Fibroblast of the aortic adventitia (primary cell): ENCODE results near the gene ZFYVE19. TPM values are rescaled to one million over a fixed set of nuclear protein-coding genes. Genes with fewer than 3 reads are reported as not detected.

Experiments
- DNase-seq: peaks from one replicate; pipeline ENCODE4 v3.0.0-alpha.2; 2010; ENCODE audit warnings: low read depth
- H3K4me3 ChIP-seq: 2 replicates; pipeline ENCODE4 v1.5.1; 2011; ENCODE audit warnings: low read depth, mild to moderate bottlenecking, control low read depth, low read length, moderate library complexity
- total RNA-seq: library from RNA; depleted of rRNA; stranded (reverse); fragments of >200 nt; gene quantifications from 2 replicates; pipeline ENCODE4 v1.2.3, GENCODE V29; 2012; ENCODE audit warnings: low replicate concordance
- TF ChIP-seq, protein P1 (sequence below): IDR thresholded peaks from 2 replicates; pipeline ENCODE4 v1.5.1; 2011; ENCODE audit warnings: mild to moderate bottlenecking, low read length, control low read depth, inconsistent platforms; ENCODE audit not compliant: insufficient read depth

ZFYVE19 gene
- total RNA-seq, 1 donor = 24.9 TPM

DNA sequence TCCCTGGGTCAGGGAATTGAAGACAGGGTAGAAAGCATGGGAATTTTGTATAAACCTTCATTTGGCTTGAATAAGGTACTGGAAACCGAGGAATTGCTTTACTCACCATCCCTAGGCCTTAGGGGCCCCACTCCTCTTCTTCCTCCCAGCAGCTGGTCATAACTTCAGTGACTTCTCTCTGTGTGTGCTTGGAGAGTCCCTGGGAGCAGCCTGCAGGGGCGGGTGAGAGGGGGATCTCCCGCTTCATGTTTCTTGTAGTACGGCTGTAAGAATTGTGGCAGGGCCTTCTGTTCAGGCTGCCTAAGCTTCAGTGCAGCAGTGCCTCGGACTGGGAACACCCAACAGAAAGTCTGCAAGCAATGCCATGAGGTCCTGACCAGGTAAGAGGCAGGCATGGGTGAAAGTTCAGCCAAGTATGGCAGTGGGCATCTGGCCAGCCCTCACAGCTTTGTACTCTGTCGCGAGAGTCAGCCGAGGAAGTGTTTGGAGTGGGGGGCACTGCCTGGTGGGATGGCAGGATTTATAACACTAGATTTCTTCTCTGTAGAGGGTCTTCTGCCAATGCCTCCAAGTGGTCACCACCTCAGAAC is 2.1 kb downstream of the ZFYVE19 start:
- TF ChIP-seq, protein P1, sequence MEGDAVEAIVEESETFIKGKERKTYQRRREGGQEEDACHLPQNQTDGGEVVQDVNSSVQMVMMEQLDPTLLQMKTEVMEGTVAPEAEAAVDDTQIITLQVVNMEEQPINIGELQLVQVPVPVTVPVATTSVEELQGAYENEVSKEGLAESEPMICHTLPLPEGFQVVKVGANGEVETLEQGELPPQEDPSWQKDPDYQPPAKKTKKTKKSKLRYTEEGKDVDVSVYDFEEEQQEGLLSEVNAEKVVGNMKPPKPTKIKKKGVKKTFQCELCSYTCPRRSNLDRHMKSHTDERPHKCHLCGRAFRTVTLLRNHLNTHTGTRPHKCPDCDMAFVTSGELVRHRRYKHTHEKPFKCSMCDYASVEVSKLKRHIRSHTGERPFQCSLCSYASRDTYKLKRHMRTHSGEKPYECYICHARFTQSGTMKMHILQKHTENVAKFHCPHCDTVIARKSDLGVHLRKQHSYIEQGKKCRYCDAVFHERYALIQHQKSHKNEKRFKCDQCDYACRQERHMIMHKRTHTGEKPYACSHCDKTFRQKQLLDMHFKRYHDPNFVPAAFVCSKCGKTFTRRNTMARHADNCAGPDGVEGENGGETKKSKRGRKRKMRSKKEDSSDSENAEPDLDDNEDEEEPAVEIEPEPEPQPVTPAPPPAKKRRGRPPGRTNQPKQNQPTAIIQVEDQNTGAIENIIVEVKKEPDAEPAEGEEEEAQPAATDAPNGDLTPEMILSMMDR = no peak
- H3K4me3 ChIP-seq = no peak overlapping the region
- DNase-seq = no peak

DNA sequence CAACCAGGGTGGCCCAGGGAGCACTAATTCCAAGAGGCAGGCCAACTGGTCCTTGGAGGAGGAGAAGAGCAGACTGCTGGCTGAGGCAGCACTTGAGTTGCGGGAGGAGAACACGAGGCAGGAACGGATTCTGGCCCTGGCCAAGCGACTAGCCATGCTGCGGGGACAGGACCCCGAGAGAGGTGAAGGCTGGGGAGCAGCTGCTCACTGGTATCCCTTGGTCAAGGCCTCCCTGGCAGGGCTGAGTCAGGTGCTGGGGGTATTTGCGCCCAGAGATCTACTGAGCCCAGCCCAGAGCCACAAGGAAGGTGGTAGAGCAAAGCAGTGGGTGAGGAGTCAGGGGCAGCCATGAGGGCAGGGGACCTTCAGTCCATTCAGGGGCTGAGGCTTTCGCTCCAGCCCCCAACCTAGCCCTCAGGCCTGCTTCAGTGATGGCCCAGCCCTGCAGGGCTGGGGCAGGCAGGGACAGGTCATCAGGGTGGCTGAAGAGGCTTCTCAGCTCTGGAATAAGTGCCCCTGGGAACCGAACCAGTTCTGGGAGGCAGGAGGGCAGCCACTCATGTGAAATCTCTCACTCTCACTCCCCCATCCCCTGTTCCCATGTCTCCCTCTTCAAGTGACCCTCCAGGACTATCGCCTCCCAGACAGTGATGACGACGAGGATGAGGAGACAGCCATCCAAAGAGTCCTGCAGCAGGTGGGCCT is 6.0 kb downstream of the ZFYVE19 start:
- no peak for DNase-seq
- TF ChIP-seq, protein P1 = no peak
- H3K4me3 ChIP-seq = no peak overlapping the region

DNA sequence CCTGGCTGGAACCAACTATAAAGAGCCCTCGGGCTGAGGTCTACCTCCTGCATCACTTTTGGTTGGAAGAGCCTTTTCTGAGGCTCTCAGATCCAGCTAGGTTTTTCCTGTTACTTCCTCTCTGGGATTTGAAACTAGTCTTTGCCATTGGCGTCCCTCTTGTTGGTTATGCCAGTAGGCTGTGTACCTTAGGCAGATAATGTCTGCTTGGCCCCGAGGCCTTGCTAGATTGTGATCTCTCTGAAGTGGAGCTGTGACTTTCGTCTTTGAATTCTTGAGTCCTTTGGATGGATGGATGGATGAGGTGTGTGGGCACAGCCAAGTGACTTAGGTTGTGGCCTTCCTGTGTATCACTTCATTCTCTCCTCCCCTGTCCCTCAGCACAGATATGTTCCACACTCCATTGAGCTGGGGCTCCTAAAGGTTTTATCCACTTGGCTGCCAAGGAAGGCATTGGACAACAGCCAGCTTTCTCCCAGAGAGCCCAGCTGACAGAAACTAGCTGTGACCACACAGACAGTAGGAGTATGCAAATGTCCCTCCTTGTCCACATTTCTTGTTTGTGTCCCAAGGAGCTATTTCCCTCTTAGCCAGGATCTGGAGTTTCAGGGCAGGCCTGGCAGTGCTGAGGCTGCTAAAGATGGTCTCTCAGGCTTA is 8.3 kb downstream of the ZFYVE19 start:
- H3K4me3 ChIP-seq = no peak overlapping the region
- TF ChIP-seq, protein P1 = no peak
- no peak for DNase-seq

DNA sequence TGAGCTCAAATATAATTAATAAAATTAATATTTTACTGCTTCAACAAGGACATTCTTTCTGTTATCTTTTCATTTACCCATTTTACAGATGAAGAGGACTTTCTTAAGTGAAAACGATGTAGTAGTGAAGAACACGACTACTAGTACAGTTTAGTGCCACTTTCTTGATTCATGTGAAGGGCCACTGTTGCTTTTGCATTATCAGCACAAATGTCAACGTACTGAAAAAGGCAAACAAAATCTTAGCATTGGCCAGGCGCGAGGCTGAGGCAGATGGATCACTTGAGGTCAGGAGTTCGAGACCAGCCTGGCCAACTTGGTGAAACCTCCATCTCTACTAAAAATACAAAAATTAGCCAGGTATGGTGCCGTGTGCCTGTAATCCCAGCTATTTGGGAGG is 12.2 kb downstream of the ZFYVE19 start:
- DNase-seq = no peak
- TF ChIP-seq, protein P1 = no peak

DNA sequence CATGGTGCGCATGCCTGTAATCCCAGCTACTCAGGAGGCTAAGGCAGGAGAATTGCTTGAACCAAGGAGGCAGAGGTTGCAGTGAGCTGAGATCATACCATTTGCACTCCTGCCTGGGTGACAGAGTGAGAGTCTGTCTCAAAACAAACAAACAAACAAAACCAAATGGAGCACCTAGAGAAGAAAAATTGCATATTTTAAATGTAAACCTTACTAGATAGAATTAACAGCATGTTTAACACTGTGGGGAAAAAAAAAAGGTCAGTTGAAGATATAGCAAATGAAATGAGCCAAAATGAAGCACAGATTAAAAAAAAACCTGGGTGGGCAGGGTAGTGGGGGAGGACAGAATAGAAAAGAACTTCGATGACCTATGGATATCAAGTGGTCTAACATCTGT is 14.3 kb downstream of the ZFYVE19 start:
- H3K4me3 ChIP-seq = no peak overlapping the region
- DNase-seq = no peak
- TF ChIP-seq, protein P1 = no peak

More for the DNA sequence above, 12.2 kb downstream of the ZFYVE19 start:
- no peak overlapping the region for H3K4me3 ChIP-seq

DNA sequence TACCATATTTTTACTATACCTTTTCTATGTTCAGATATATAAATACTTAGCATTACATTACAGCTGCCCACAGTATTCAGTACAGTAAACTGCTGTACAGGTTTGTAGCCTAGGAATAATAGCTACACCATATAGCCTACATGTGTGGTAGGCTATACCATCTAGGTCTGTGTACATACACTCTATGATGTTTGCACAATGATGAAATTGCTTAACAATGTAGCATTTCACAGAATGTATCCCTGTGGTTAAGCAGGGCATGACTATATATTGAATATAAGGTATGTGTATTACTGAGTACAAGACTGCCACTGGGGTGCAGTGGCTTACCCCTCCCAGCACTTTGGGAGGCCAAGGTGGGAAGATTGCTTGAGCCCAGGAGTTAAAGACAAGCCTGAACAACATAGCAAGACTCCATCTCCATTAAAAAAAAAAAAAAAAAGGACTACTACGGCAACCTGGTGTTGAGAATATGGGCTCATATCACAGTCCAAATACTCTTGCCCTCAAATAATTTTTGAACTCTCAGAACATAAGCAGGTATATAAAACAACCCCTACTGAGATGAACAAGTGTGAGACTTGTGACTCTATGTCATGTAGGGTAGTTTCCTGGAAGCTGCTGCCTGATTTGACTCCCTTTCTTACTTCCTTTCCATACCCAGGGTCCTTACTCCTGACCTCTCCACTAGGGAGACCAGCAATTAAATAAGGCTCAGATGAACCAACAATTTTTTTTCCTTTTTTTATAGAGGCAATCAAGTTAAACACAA is 16.9 kb downstream of the ZFYVE19 start:
- no peak for DNase-seq
- TF ChIP-seq, protein P1 = no peak
- no peak overlapping the region for H3K4me3 ChIP-seq
